CD4-positive, alpha-beta T cell (primary cell): Measurements from ENCODE around the gene TSPAN9. TPM values are rescaled to one million over a fixed set of nuclear protein-coding genes. Genes with fewer than 3 reads are reported as not detected.

ENCODE experiments used
- ATAC-seq: fragments of 200-7000 bp; cut with Tn5 transposase; one replicate; pipeline ENCODE4 v1.10.0; 2022; ENCODE audit warnings: mild to moderate bottlenecking; ENCODE audit not compliant: poor library complexity
- CTCF ChIA-PET: fragments of 350-600 bp; sonication (Branson Sonifier 250); formaldehyde crosslinking; loops from one replicate; lab custom pipeline; 2021; ENCODE audit warnings: antibody characterized with exemption, inconsistent platforms; lab: Charles Lee
- POLR2A ChIA-PET: fragments of 350-600 bp; sonication (Branson Sonifier 250); formaldehyde crosslinking; loops from one replicate; lab custom pipeline; 2021; ENCODE audit warnings: antibody characterized with exemption, inconsistent platforms; lab: Charles Lee
- DNase-seq, 14 experiments: peaks; one replicate each; pipeline ENCODE4 v3.0.0-alpha.2; 2013 to 2020; ENCODE audit warnings: mixed read lengths in 2 of 14
- H3K27ac ChIP-seq, 2 donors: one replicate each; pipeline versions ENCODE4 v1.5.1 to v1.7.0; 2013; ENCODE audit warnings: low read length in 2 of 2, low read depth in 1 of 2, mild to moderate bottlenecking in 1 of 2
- H3K27me3 ChIP-seq, 2 experiments: 1 replicate in 1 of 2; 2 replicates in 1 of 2; pipeline versions ENCODE4 v1.6.1 to v1.7.0; 2013; ENCODE audit warnings: low read length in 2 of 2, control low read depth in 1 of 2, mild to moderate bottlenecking in 1 of 2, moderate library complexity in 1 of 2; ENCODE audit not compliant: insufficient read depth in 2 of 2, control insufficient read depth in 1 of 2
- H3K36me3 ChIP-seq: one replicate; pipeline ENCODE4 v1.6.1; 2013; ENCODE audit warnings: low read length, control low read depth; ENCODE audit not compliant: insufficient read depth
- H3K4me1 ChIP-seq: one replicate; pipeline ENCODE4 v1.6.1; 2013; ENCODE audit warnings: low read length, control low read depth; ENCODE audit not compliant: insufficient read depth
- H3K4me3 ChIP-seq: one replicate; pipeline ENCODE4 v1.5.1; 2013; ENCODE audit warnings: mild to moderate bottlenecking, low read length, moderate library complexity
- H3K9me3 ChIP-seq, 2 experiments: 1 replicate in 1 of 2; 2 replicates in 1 of 2; pipeline versions ENCODE4 v1.6.1 to v1.7.0; 2013; ENCODE audit warnings: low read length in 2 of 2, mild to moderate bottlenecking in 2 of 2, control low read depth in 1 of 2, moderate library complexity in 1 of 2; ENCODE audit not compliant: control insufficient read depth in 1 of 2, insufficient read depth in 1 of 2
- H3K27ac Mint-ChIP-seq: one replicate; pipeline ENCODE4 v1.8.0; 2020; ENCODE audit warnings: mixed read lengths
- H3K27me3 Mint-ChIP-seq: one replicate; pipeline ENCODE4 v1.8.0; 2021; ENCODE audit warnings: mixed read lengths
- H3K36me3 Mint-ChIP-seq: one replicate; pipeline ENCODE4 v1.8.0; 2021; ENCODE audit warnings: low read depth, mixed read lengths
- H3K4me1 Mint-ChIP-seq: one replicate; pipeline ENCODE4 v1.8.0; 2021; ENCODE audit warnings: low read depth, mixed read lengths
- H3K4me3 Mint-ChIP-seq: one replicate; pipeline ENCODE4 v1.8.0; 2020; ENCODE audit warnings: mild to moderate bottlenecking, mixed read lengths
- H3K9me3 Mint-ChIP-seq: one replicate; pipeline ENCODE4 v1.8.0; 2020; ENCODE audit warnings: mixed read lengths
- CTCF ChIP-seq: fragments of 200-600 bp; IDR thresholded peaks from one replicate; pipeline ENCODE4 v1.8.0; 2022; ENCODE audit warnings: antibody characterized with exemption, mild to moderate bottlenecking
- intact Hi-C, 2 experiments: fragments of 100-400 bp; cut with DNase I in 1 of 2; cut with micrococcal nuclease in 1 of 2; formaldehyde crosslinking; loops; one replicate each; pipeline versions ENCODE4 v1.15.1 to v1.9.0; 2023 to 2025; cut with DNase I, micrococcal nuclease
- total RNA-seq, 174 experiments: library from RNA in 2 of 174; stranded (reverse) in 2 of 174; gene quantifications; one replicate each; pipeline ENCODE4 v1.2.3 and lab custom pipeline; 2021 to 2026

TSPAN9 gene
- total RNA-seq, 2 experiments from 2014 or later, result 0.82 to 1.3 TPM

- no peaks in the 10 kb centered on the region for H3K4me1 ChIP-seq
Measured at GRCh38 chr12:3233797-3234196, 156.6 kb downstream of the TSPAN9 start.

GRCh38 chr12:3236345-3237187 lies 159.4 kb downstream of the TSPAN9 start:
- no peaks in the 10 kb centered on the region for H3K27me3 Mint-ChIP-seq
- Histone ChIP-seq H3K4me3 (no peak overlapping the region), H3K4me1 (no peaks in the 10 kb centered on the region), H3K27ac (no peak overlapping the region), H3K27me3 (peaks cover 0 to 4% of the 10 kb centered on the region in 2 experiments), H3K36me3 (no peaks in the 10 kb centered on the region), H3K9me3 (no peaks in the 10 kb centered on the region)
- H3K27ac Mint-ChIP-seq, result no peak overlapping the region
- H3K4me3 Mint-ChIP-seq, result no peak overlapping the region
- no peaks in the 10 kb centered on the region for H3K9me3 Mint-ChIP-seq
- CTCF ChIA-PET, result no interaction called here
- H3K36me3 Mint-ChIP-seq, result no peaks in the 10 kb centered on the region
- H3K4me1 Mint-ChIP-seq, result no peaks in the 10 kb centered on the region
- ATAC-seq (no peak), DNase-seq (no peak)
- POLR2A ChIA-PET, result no interaction called here
- intact Hi-C loops, result no loop called here
- TF ChIP-seq CTCF, result no peak

More at GRCh38 chr12:3233797-3234196, 156.6 kb downstream of the TSPAN9 start:
- Histone ChIP-seq H3K4me3 (no peak overlapping the region), H3K27ac (no peak overlapping the region), H3K36me3 (no peaks in the 10 kb centered on the region), H3K27me3 (peaks cover 2 to 4% of the 10 kb centered on the region in 2 experiments), H3K9me3 (peaks cover 1 to 3% of the 10 kb centered on the region in 2 experiments)
- POLR2A ChIA-PET, result no interaction called here
- TF ChIP-seq CTCF, result no peak
- DNase-seq (no peak), ATAC-seq (no peak)
- Mint-ChIP-seq H3K9me3 (no peaks in the 10 kb centered on the region), H3K36me3 (no peaks in the 10 kb centered on the region), H3K4me3 (no peak overlapping the region), H3K27me3 (no peaks in the 10 kb centered on the region), H3K27ac (no peak overlapping the region), H3K4me1 (no peaks in the 10 kb centered on the region)
- intact Hi-C loops, result no loop called here
- CTCF ChIA-PET, result no interaction called here

GRCh38 chr12:3238196-3238595 lies 161.0 kb downstream of the TSPAN9 start:
- Mint-ChIP-seq H3K4me1 (no peaks in the 10 kb centered on the region), H3K36me3 (no peaks in the 10 kb centered on the region), H3K9me3 (no peaks in the 10 kb centered on the region), H3K27me3 (no peaks in the 10 kb centered on the region), H3K4me3 (no peak overlapping the region), H3K27ac (no peak overlapping the region)
- no peaks in the 10 kb centered on the region for H3K4me1 ChIP-seq
- intact Hi-C loops, result no loop called here
- ATAC-seq, result no peak
- ChIA-PET CTCF (no interaction called here), POLR2A (no interaction called here)
- H3K9me3 ChIP-seq, result no peaks in the 10 kb centered on the region
- no peak overlapping the region for H3K4me3 ChIP-seq
- no peaks in the 10 kb centered on the region for H3K36me3 ChIP-seq
- H3K27me3 ChIP-seq, result peaks cover 0 to 4% of the 10 kb centered on the region in 2 experiments
- H3K27ac ChIP-seq, result no peak overlapping the region
- TF ChIP-seq CTCF, result no peak
- no peak for DNase-seq
